ENCODE data around the gene NSD1. TPM values are rescaled to one million over a fixed set of nuclear protein-coding genes. Genes with fewer than 3 reads are reported as not detected.
"Not testable (repeated sequence)": the region's sequence is repeated elsewhere in the genome, so short reads cannot be mapped to it uniquely, and the experiment has no call there.

Gene NSD1
- total RNA-seq, 1 donor from 2014 or later: 40.0 TPM

GRCh38 chr5:177123789-177124485 is 9.6 kb upstream of the NSD1 start:
- DNase-seq (ENCODE audit: extremely low read depth, low read depth, low spot score): no peak

GRCh38 chr5:177124486-177124991 is 9.0 kb upstream of the NSD1 start:
- DNase-seq (ENCODE audit: extremely low read depth, low read depth, low spot score): no peak

GRCh38 chr5:177126771-177127170 is 6.8 kb upstream of the NSD1 start:
- DNase-seq (ENCODE audit: extremely low read depth, low read depth, low spot score): no peak

- no peak for DNase-seq (ENCODE audit: extremely low read depth, low read depth, low spot score)
Measured at GRCh38 chr5:177128551-177128981, 5.0 kb upstream of the NSD1 start.

GRCh38 chr5:177130211-177131018 is 3.2 kb upstream of the NSD1 start:
- no peak for DNase-seq (ENCODE audit: extremely low read depth, low read depth, low spot score)

GRCh38 chr5:177131019-177131320 is 2.6 kb upstream of the NSD1 start:
- no peak for DNase-seq (ENCODE audit: extremely low read depth, low read depth, low spot score)

GRCh38 chr5:177131352-177132135 is 2.0 kb upstream of the NSD1 start:
- DNase-seq (ENCODE audit: extremely low read depth, low read depth, low spot score): no peak

GRCh38 chr5:177132136-177133095 is 1.2 kb upstream of the NSD1 start:
- DNase-seq (ENCODE audit: extremely low read depth, low read depth, low spot score): no peak

GRCh38 chr5:177133853-177134696 is 502 bp downstream of the NSD1 start:
- no peak for DNase-seq (ENCODE audit: extremely low read depth, low read depth, low spot score)

GRCh38 chr5:177134697-177135225 is 1.2 kb downstream of the NSD1 start:
- no peak for DNase-seq (ENCODE audit: extremely low read depth, low read depth, low spot score)

GRCh38 chr5:177140312-177140711 is 6.7 kb downstream of the NSD1 start:
- DNase-seq (ENCODE audit: extremely low read depth, low read depth, low spot score): no peak

GRCh38 chr5:177141496-177141895 is 7.9 kb downstream of the NSD1 start:
- DNase-seq (ENCODE audit: extremely low read depth, low read depth, low spot score): no peak

- no peak for DNase-seq (ENCODE audit: extremely low read depth, low read depth, low spot score)
Measured at GRCh38 chr5:177142098-177142611, 8.6 kb downstream of the NSD1 start.

- DNase-seq (ENCODE audit: extremely low read depth, low read depth, low spot score): no peak
Measured at GRCh38 chr5:177142778-177143177, 9.2 kb downstream of the NSD1 start.

- no peak for DNase-seq (ENCODE audit: extremely low read depth, low read depth, low spot score)
Measured at GRCh38 chr5:177146891-177147638, 13.5 kb downstream of the NSD1 start.

- DNase-seq (ENCODE audit: extremely low read depth, low read depth, low spot score): not testable (repeated sequence)
Measured at GRCh38 chr5:177150061-177150460, 16.5 kb downstream of the NSD1 start.

- no peak for DNase-seq (ENCODE audit: extremely low read depth, low read depth, low spot score)
Measured at GRCh38 chr5:177154003-177154643, 20.6 kb downstream of the NSD1 start.

- DNase-seq (ENCODE audit: extremely low read depth, low read depth, low spot score): no peak
Measured at GRCh38 chr5:177162379-177162778, 28.8 kb downstream of the NSD1 start.

Measured in glomerular endothelial cell (primary cell).